Liver (tissue), 3 donors: ENCODE results near the gene CD84.

ENCODE experiments used
- CTCF ChIP-seq: fragments of 150-350 bp; IDR thresholded peaks from 2 replicates; pipeline ENCODE4 v1.5.1; 2017; ENCODE audit warnings: improper control_type of control experiment, low read depth, low read length; ENCODE audit not compliant: missing input control
- TAF1 ChIP-seq: conservative IDR thresholded peaks from 2 replicates; pipeline ENCODE4 v1.6.1; 2016; ENCODE audit warnings: antibody characterized with exemption, mild to moderate bottlenecking
- donor health status: healthy.
- donor health status: healthy.

DNA sequence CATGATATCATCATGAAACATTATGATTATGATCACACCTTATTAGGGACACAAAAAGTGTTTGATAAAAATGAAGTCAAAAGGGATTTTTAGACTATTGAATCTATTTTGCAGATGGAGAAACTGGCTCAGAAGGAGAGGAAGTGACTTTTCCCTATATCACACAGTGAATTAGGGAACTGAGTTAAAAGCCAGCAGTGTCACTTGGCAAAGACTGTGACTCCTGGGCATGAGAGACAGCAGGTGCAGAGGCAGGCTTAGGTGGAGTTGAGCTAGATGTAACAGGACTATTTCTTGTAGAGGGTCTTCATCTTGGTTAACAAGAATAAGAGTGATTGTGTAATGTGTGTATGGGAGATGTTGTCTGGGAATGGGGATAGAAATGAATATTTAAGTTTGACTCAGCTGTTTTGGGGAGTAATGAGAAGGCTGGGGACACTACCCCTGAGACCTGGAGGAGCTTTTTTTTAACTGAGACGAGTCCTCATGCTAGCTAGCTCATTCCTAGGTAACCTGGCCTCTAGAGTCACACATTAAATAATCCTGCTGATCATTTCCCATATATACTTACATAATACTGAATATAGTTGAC, 1.0 kb upstream of the CD84 start:
- TF ChIP-seq CTCF: no peak
- no peak for TF ChIP-seq TAF1
